Esophagus squamous epithelium (tissue), 5 donors: Measurements from ENCODE around the gene CST6. TPM values are rescaled to one million over a fixed set of nuclear protein-coding genes. Genes with fewer than 3 reads are reported as not detected.

Source experiments
- DNase-seq: peaks from one replicate; lab custom pipeline; 2025; lab: John Stamatoyannopoulos, UW
- H3K27ac ChIP-seq, 4 donors: fragments of 200-600 bp; sonication (generic); one replicate each; pipeline ENCODE4 v1.5.1; 2016 to 2019; ENCODE audit warnings: mild to moderate bottlenecking in 1 of 4
- H3K27me3 ChIP-seq, 4 donors: fragments of 200-600 bp; sonication (generic); 1 replicate in 3 of 4; 2 replicates in 1 of 4; pipeline versions ENCODE4 v1.5.1 to v1.6.0; 2017 to 2021; ENCODE audit warnings: antibody characterized with exemption in 1 of 4
- H3K36me3 ChIP-seq, 3 donors: fragments of 200-600 bp; sonication (generic); one replicate each; pipeline ENCODE4 v1.5.1; 2016 to 2019
- H3K4me1 ChIP-seq, 3 donors: fragments of 200-600 bp; sonication (generic); one replicate each; pipeline ENCODE4 v1.5.1; 2017 to 2019
- H3K4me3 ChIP-seq, 4 donors: fragments of 200-600 bp; sonication (generic); 1 replicate in 3 of 4; 2 replicates in 1 of 4; pipeline ENCODE4 v1.5.1; 2016 to 2019; ENCODE audit warnings: mild to moderate bottlenecking in 2 of 4, moderate library complexity in 1 of 4
- H3K9me3 ChIP-seq, 3 donors: fragments of 200-600 bp; sonication (generic); one replicate each; pipeline ENCODE4 v1.5.1; 2016 to 2019
- POLR2A ChIP-seq, 4 donors: fragments of 450-650 bp; IDR thresholded peaks; one replicate each; pipeline ENCODE4 v1.6.1; 2017; ENCODE audit warnings: antibody characterized with exemption in 4 of 4, mild to moderate bottlenecking in 4 of 4, moderate library complexity in 3 of 4
- WGBS, 2 donors: methylation state at CpG; one replicate each; pipeline ENCODE4 v1.1.5; 2018; 5-methylcytosine and 5-hydroxymethylcytosine counted together
- intact Hi-C: fragments of 100-400 bp; cut with DNase I; formaldehyde crosslinking; loops from one replicate; pipeline ENCODE4 v1.15.0; 2022
- total RNA-seq, 4 donors: library from RNA; depleted of rRNA; stranded (reverse); fragments of >200 nt; gene quantifications; one replicate each; pipeline ENCODE4 v1.1.0, GENCODE V29; 2016
- TF ChIP-seq, protein P1 (sequence below), 6 experiments: fragments of 450-650 bp in 4 of 6; fragments of 200-600 bp in 2 of 6; sonication (generic) in 2 of 6; IDR thresholded peaks; one replicate each; pipeline ENCODE4 v1.5.1; 2016 to 2019; ENCODE audit warnings: antibody characterized with exemption in 6 of 6, mild to moderate bottlenecking in 4 of 6, moderate library complexity in 4 of 6
- donor health status: DM: yes; HTN: yes; CAD: no.

Gene CST6
- total RNA-seq, 4 donors from 2014 or later, result 14.6 to 58.5 (median 15.1) TPM

- TF ChIP-seq, protein P1, sequence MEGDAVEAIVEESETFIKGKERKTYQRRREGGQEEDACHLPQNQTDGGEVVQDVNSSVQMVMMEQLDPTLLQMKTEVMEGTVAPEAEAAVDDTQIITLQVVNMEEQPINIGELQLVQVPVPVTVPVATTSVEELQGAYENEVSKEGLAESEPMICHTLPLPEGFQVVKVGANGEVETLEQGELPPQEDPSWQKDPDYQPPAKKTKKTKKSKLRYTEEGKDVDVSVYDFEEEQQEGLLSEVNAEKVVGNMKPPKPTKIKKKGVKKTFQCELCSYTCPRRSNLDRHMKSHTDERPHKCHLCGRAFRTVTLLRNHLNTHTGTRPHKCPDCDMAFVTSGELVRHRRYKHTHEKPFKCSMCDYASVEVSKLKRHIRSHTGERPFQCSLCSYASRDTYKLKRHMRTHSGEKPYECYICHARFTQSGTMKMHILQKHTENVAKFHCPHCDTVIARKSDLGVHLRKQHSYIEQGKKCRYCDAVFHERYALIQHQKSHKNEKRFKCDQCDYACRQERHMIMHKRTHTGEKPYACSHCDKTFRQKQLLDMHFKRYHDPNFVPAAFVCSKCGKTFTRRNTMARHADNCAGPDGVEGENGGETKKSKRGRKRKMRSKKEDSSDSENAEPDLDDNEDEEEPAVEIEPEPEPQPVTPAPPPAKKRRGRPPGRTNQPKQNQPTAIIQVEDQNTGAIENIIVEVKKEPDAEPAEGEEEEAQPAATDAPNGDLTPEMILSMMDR (IDR thresholded peaks at IDR 0.05), result no peak
- TF ChIP-seq POLR2A (IDR thresholded peaks at IDR 0.05), result no peak
- peaks cover 0 to under 1% (median under 1%) of the 10 kb centered on the region in 3 donors for H3K4me1 ChIP-seq
- 92 to 100% methylated on average over 2 of the region's 3 CpGs for WGBS, 2 donors
- no peak overlapping the region for H3K4me3 ChIP-seq
- H3K27me3 ChIP-seq, result peaks cover 0 to 18% (median 0%) of the 10 kb centered on the region in 4 donors
- no peak overlapping the region for H3K27ac ChIP-seq
- DNase-seq, result no peak
- no peaks in the 10 kb centered on the region for H3K9me3 ChIP-seq
- intact Hi-C loops, result no loop called here
- no peaks in the 10 kb centered on the region for H3K36me3 ChIP-seq
These were observed 28.0 kb downstream of the CST6 start for GRCh38 chr11:66039765-66040164.

DNA sequence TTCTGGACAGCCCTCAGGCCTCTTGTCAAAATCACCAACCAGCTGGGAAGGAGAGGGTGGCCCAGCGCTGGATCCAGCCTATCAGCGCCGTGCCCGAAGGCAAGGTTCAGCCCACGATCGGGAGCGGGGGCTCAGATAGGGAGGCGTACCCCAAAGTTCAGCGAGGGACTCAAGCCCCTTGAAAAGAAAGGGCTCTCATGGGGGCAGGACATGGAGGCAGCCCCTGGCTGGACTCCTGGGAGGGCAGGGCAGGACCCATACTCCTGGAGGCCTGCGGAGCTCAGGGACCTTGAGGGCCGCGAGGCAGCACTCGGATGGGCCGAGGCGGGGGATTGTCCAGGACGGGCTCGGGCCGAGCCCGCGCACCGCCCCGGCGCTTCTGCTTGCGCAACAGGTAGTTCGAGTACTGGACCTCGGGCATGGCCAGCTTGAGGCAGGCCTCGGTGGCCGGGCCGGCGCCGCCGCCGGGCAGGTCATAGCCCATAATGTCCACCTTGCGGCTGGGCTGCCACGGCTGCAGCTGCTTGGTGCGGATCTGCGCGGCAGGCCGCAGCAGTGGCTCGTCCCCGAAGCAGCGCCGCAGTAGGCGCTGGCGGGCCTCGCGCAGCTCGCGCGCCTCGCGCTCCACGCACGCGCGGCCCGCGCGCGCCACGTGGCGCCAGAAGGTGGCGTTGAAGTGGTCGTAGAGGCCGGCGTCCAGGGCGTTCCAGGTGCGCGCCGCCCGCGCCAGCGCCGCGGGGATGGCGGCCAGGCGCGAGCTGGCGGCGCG is 30.6 kb downstream of the CST6 start:
- no peaks in the 10 kb centered on the region for H3K9me3 ChIP-seq
- peaks cover 0 to 26% (median 0%) of the 10 kb centered on the region in 4 donors for H3K27me3 ChIP-seq
- H3K27ac ChIP-seq, result no peak overlapping the region
- H3K4me1 ChIP-seq, result peaks cover 3 to 8% (median 6%) of the 10 kb centered on the region in 3 donors
- H3K36me3 ChIP-seq, result no peaks in the 10 kb centered on the region
- WGBS, 2 donors, result 97 to 98% methylated on average over 12 to 37 of the region's 81 CpGs
- no peak overlapping the region for H3K4me3 ChIP-seq
- DNase-seq, result no peak
- intact Hi-C loops, result no loop called here
- TF ChIP-seq, protein P1 (IDR thresholded peaks at IDR 0.05), result no peak
- TF ChIP-seq POLR2A (IDR thresholded peaks at IDR 0.05), result no peak

GRCh38 chr11:66042996-66043906 is 31.4 kb downstream of the CST6 start:
- Histone ChIP-seq H3K27me3 (peaks cover 0 to 35% (median 0%) of the 10 kb centered on the region in 4 donors), H3K4me3 (no peak overlapping the region), H3K9me3 (no peaks in the 10 kb centered on the region), H3K27ac (no peak overlapping the region), H3K36me3 (no peaks in the 10 kb centered on the region), H3K4me1 (peaks cover 3 to 8% (median 6%) of the 10 kb centered on the region in 3 donors)
- no peak for TF ChIP-seq POLR2A (IDR thresholded peaks at IDR 0.05)
- TF ChIP-seq, protein P1 (IDR thresholded peaks at IDR 0.05), result no peak
- 95 to 96% methylated on average over 11 to 44 of the region's 88 CpGs for WGBS, 2 donors
- DNase-seq, result no peak
- intact Hi-C loops, result no loop called here

DNA sequence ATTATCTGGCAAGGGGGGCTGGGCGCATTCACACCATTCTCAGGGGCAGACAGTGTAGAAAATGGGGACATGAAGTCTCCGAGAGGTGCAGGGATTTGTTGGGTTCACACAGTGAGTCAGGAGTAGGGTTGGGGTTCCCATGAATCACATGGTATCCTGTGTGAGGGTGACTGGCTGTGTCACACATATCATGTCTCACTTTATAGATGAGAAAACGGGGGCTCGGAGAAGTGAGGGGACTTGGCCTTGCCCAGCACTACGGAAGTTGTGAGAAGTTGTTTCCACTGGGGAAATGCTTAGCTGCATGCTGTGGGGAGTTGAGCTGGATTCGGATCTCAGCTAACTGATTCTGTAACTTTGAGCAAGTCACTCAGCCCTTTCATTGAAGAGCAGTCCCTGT is 32.9 kb downstream of the CST6 start:
- 50 to 59% methylated on average over 6 of the region's 6 CpGs for WGBS, 2 donors
- TF ChIP-seq POLR2A (IDR thresholded peaks at IDR 0.05), result no peak
- TF ChIP-seq, protein P1 (IDR thresholded peaks at IDR 0.05), result no peak
- DNase-seq, result no peak
- H3K27ac ChIP-seq, result no peak overlapping the region
- intact Hi-C loops, result no loop called here
- H3K27me3 ChIP-seq, result peaks cover 0 to 48% (median 3%) of the 10 kb centered on the region in 4 donors
- peak overlapping the region in 1 of 4 donors; percentile 18 for H3K4me3 ChIP-seq
- peaks cover 3 to 16% (median 6%) of the 10 kb centered on the region in 3 donors for H3K4me1 ChIP-seq
- H3K36me3 ChIP-seq, result no peaks in the 10 kb centered on the region
- H3K9me3 ChIP-seq, result no peaks in the 10 kb centered on the region
